ENCODE measurements around the gene KRTAP5-10.

- no peak for TF ChIP-seq CTCF (IDR thresholded peaks at IDR 0.05; ENCODE audit: low read depth, low read length, poor library complexity, severe bottlenecking)
- TF ChIP-seq EZH2phosphoT487 (IDR thresholded peaks at IDR 0.05; ENCODE audit: borderline replicate concordance, low read length) = no peak
Measured at GRCh38 chr11:71581826-71582225, 16.5 kb downstream of the KRTAP5-10 start.

All from DOHH2 (cell line).